ENCODE results near the gene VAV2. TPM values are rescaled to one million over a fixed set of nuclear protein-coding genes. Genes with fewer than 3 reads are reported as not detected.

VAV2 gene
- total RNA-seq, 4 donors from 2014 or later = 4.7 to 42.2 (median 15.8) TPM

- intact Hi-C loops (cut with DNase I; ENCODE audit: low total_unique reads) = no loop called here
- no peaks in the 10 kb centered on the region for H3K9me3 ChIP-seq
- H3K36me3 ChIP-seq = no peaks in the 10 kb centered on the region
- no peak overlapping the region for H3K27ac ChIP-seq
- no peak overlapping the region for H3K4me3 ChIP-seq
- DNase-seq = no peak
- H3K27me3 ChIP-seq = no peaks in the 10 kb centered on the region
- peaks cover 0 to 6% of the 10 kb centered on the region in 2 donors for H3K4me1 ChIP-seq
- TF ChIP-seq CTCF (IDR thresholded peaks at IDR 0.05) = no peak
- no peak for TF ChIP-seq POLR2A (IDR thresholded peaks at IDR 0.05)
These were observed 61.2 kb downstream of the VAV2 start for GRCh38 chr9:133930682-133931485.

GRCh38 chr9:133930046-133930681 is 62.0 kb downstream of the VAV2 start:
- H3K27me3 ChIP-seq = no peaks in the 10 kb centered on the region
- no peak for DNase-seq
- no peak overlapping the region for H3K4me3 ChIP-seq
- no peaks in the 10 kb centered on the region for H3K9me3 ChIP-seq
- no peaks in the 10 kb centered on the region for H3K4me1 ChIP-seq
- no peaks in the 10 kb centered on the region for H3K36me3 ChIP-seq
- TF ChIP-seq CTCF (IDR thresholded peaks at IDR 0.05) = no peak
- TF ChIP-seq POLR2A (IDR thresholded peaks at IDR 0.05) = no peak
- H3K27ac ChIP-seq = no peak overlapping the region
- intact Hi-C loops (cut with DNase I; ENCODE audit: low total_unique reads) = no loop called here

- no peaks in the 10 kb centered on the region for H3K9me3 ChIP-seq
- intact Hi-C loops (cut with DNase I; ENCODE audit: low total_unique reads) = no loop called here
- no peak overlapping the region for H3K27ac ChIP-seq
- no peak for TF ChIP-seq CTCF (IDR thresholded peaks at IDR 0.05)
- TF ChIP-seq POLR2A (IDR thresholded peaks at IDR 0.05) = no peak
- H3K36me3 ChIP-seq = no peaks in the 10 kb centered on the region
- H3K27me3 ChIP-seq = no peaks in the 10 kb centered on the region
- no peak for DNase-seq
- no peaks in the 10 kb centered on the region for H3K4me1 ChIP-seq
- H3K4me3 ChIP-seq = no peak overlapping the region
These were observed 62.5 kb downstream of the VAV2 start for GRCh38 chr9:133929599-133929998.

GRCh38 chr9:133928248-133928764 is 63.8 kb downstream of the VAV2 start:
- no peak overlapping the region for H3K27ac ChIP-seq
- H3K4me1 ChIP-seq = no peaks in the 10 kb centered on the region
- no peaks in the 10 kb centered on the region for H3K27me3 ChIP-seq
- intact Hi-C loops (cut with DNase I; ENCODE audit: low total_unique reads) = no loop called here
- TF ChIP-seq CTCF (IDR thresholded peaks at IDR 0.05) (no peak), POLR2A (IDR thresholded peaks at IDR 0.05) (no peak)
- H3K4me3 ChIP-seq = no peak overlapping the region
- no peaks in the 10 kb centered on the region for H3K9me3 ChIP-seq
- H3K36me3 ChIP-seq = no peaks in the 10 kb centered on the region
- no peak for DNase-seq

GRCh38 chr9:133927041-133927440 is 65.1 kb downstream of the VAV2 start:
- Histone ChIP-seq H3K27ac (no peak overlapping the region), H3K9me3 (no peaks in the 10 kb centered on the region), H3K27me3 (no peaks in the 10 kb centered on the region), H3K4me1 (no peaks in the 10 kb centered on the region), H3K36me3 (no peaks in the 10 kb centered on the region), H3K4me3 (no peak overlapping the region)
- no peak for DNase-seq
- intact Hi-C loops (cut with DNase I; ENCODE audit: low total_unique reads) = no loop called here
- TF ChIP-seq CTCF (IDR thresholded peaks at IDR 0.05) = no peak
- no peak for TF ChIP-seq POLR2A (IDR thresholded peaks at IDR 0.05)

Data from uterus (tissue), 4 donors.